Keratinocyte (primary cell): Measurements from ENCODE around the gene SLC19A1. TPM values are rescaled to one million over a fixed set of nuclear protein-coding genes. Genes with fewer than 3 reads are reported as not detected.

Experiments
- DNase-seq: peaks from one replicate; pipeline ENCODE4 v3.0.0-alpha.2; 2011; ENCODE audit warnings: low read depth, missing footprints, low spot score
- FAIRE-seq: peaks from 2 replicates; lab custom pipeline; 2011; peaks lifted over from hg19 to GRCh38; lab: Jason Lieb, UNC
- H2AFZ ChIP-seq: 2 replicates; pipeline ENCODE4 v1.6.0; 2012; ENCODE audit warnings: low read length, control low read depth, inconsistent platforms; ENCODE audit not compliant: control insufficient read depth
- H3K27ac ChIP-seq: 2 replicates; pipeline ENCODE4 v1.5.1; 2011; ENCODE audit warnings: low read length; ENCODE audit not compliant: control insufficient read depth, insufficient read depth
- H3K27me3 ChIP-seq: 3 replicates; pipeline ENCODE4 v1.6.0; 2011; ENCODE audit warnings: low read length; ENCODE audit not compliant: control insufficient read depth, insufficient read depth; ENCODE audit errors: extremely low read depth
- H3K36me3 ChIP-seq, 2 experiments: 2 replicates in 1 of 2; 3 replicates in 1 of 2; pipeline ENCODE4 v1.5.1; 2011; ENCODE audit warnings: low read length in 2 of 2, mild to moderate bottlenecking in 1 of 2; ENCODE audit not compliant: control insufficient read depth in 2 of 2, insufficient read depth in 2 of 2; ENCODE audit errors: extremely low read depth in 1 of 2
- H3K4me1 ChIP-seq: 3 replicates; pipeline ENCODE4 v1.5.1; 2011; ENCODE audit warnings: low read length; ENCODE audit not compliant: control insufficient read depth, insufficient read depth; ENCODE audit errors: extremely low read depth
- H3K4me2 ChIP-seq: 3 replicates; pipeline ENCODE4 v1.6.0; 2011; ENCODE audit warnings: low read depth, low read length; ENCODE audit not compliant: control insufficient read depth, insufficient read depth; ENCODE audit errors: extremely low read depth
- H3K4me3 ChIP-seq, 3 experiments: fragments of 200-600 bp in 1 of 3; sonication (generic) in 1 of 3; 2 replicates in 2 of 3; 3 replicates in 1 of 3; pipeline ENCODE4 v1.5.1; 2011 to 2016; ENCODE audit warnings: low read length in 3 of 3, mild to moderate bottlenecking in 3 of 3, control low read depth in 2 of 3, inconsistent platforms in 1 of 3, low read depth in 1 of 3, mixed read lengths in 1 of 3, mixed run types in 1 of 3, moderate library complexity in 1 of 3; ENCODE audit not compliant: control insufficient read depth in 2 of 3, insufficient read depth in 2 of 3; ENCODE audit errors: extremely low read depth in 1 of 3
- H3K79me2 ChIP-seq: 2 replicates; pipeline ENCODE4 v1.6.0; 2012; ENCODE audit warnings: low read length; ENCODE audit not compliant: control insufficient read depth, insufficient read depth
- H3K9ac ChIP-seq: 3 replicates; pipeline ENCODE4 v1.6.0; 2011; ENCODE audit warnings: low read length; ENCODE audit not compliant: control insufficient read depth, insufficient read depth; ENCODE audit errors: extremely low read depth
- H3K9me1 ChIP-seq: 3 replicates; pipeline ENCODE4 v1.6.0; 2011; ENCODE audit warnings: low read length; ENCODE audit not compliant: control insufficient read depth, insufficient read depth; ENCODE audit errors: extremely low read depth
- H3K9me3 ChIP-seq: 2 replicates; pipeline ENCODE4 v1.5.1; 2012; ENCODE audit warnings: low read depth, low read length; ENCODE audit not compliant: control insufficient read depth
- H4K20me1 ChIP-seq: 3 replicates; pipeline ENCODE4 v1.6.0; 2011; ENCODE audit warnings: low read length; ENCODE audit not compliant: control insufficient read depth, insufficient read depth; ENCODE audit errors: extremely low read depth
- EZH2 ChIP-seq: IDR thresholded peaks from one replicate; pipeline ENCODE4 v1.6.1; 2012; ENCODE audit warnings: inconsistent platforms, mild to moderate bottlenecking, low read length, moderate library complexity
- dilution Hi-C: fragments of 300-500 bp; cut with MboI; formaldehyde crosslinking; loops from one replicate; pipeline ENCODE4 v1.7.0; 2020; ENCODE audit warnings: low sequenced_read_pairs; ENCODE audit not compliant: extremely low pct_ligation_motif_present
- polyA plus RNA-seq, 5 experiments: library from polyadenylated mRNA; depleted of rRNA in 3 of 5; stranded (reverse) in 3 of 5; stranded (forward) in 1 of 5; unstranded in 1 of 5; fragments of >200 nt; gene quantifications; 1 replicate in 1 of 5; 2 replicates in 3 of 5; 3 replicates in 1 of 5; pipeline versions ENCODE4 v1.2.1 to v1.2.3, GENCODE V29; 2011 to 2012; ENCODE audit warnings: missing spikeins in 2 of 5, low read depth in 1 of 5, low replicate concordance in 1 of 5
- TF ChIP-seq, protein P1 (sequence below), 3 experiments: IDR thresholded peaks in 1 of 3; conservative IDR thresholded peaks in 1 of 3; optimal IDR thresholded peaks in 1 of 3; 2 replicates in 2 of 3; 3 replicates in 1 of 3; pipeline versions ENCODE3 to v1.5.1; 2011; ENCODE audit warnings: low read length in 3 of 3, mild to moderate bottlenecking in 3 of 3, moderate library complexity in 2 of 3, control low read depth in 1 of 3, inconsistent platforms in 1 of 3; ENCODE audit not compliant: insufficient read depth in 2 of 3; ENCODE audit errors: extremely low read depth in 1 of 3

The SLC19A1 gene
- polyA plus RNA-seq, 1 donor (not counting 4 experiments of a cell fraction or from before 2014, with no cell fraction given), result 3.8 TPM

DNA sequence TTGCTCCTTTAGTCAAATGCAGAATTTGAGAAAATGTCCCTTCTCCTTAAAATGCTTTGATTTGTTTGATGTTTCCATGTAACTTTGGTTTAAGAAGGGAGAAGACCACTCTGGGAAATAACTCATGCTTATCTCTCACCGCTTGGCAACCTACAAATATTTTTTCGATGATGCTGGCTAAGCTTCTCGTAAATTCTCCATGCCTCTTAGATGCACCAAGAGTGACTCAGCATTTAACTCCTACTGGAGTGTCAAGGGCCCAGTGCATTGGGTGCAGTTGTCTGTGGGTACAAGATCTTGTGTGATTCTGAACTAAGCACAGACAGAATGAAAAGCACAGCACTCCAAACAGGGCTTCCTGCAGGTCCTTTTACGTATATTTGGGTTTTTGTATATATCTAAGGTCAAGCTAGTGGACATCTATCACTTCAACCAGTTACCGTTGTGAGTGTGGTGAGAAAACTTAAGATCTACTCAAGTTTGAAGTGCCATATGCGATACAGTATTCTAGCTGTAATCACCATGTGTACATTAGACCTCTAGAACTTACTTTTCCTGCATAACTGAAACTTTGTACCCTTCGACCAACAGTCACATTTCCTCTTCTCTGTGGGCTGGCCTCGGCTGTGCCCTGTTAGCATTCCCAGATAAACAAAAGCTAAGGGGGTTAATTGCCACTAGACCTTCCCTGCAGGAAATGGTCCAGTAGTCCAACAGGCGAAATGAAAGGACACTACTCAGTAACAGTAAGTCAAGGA lies 81.5 kb downstream of the SLC19A1 start:
- Histone ChIP-seq H3K27me3 (no peaks in the 10 kb centered on the region), H4K20me1 (no peaks in the 10 kb centered on the region), H3K4me3 (no peak overlapping the region), H2AFZ (no peak overlapping the region), H3K79me2 (peaks cover under 1% of the 10 kb centered on the region), H3K4me1 (no peaks in the 10 kb centered on the region), H3K9me1 (no peaks in the 10 kb centered on the region), H3K4me2 (no peak overlapping the region), H3K27ac (no peak overlapping the region), H3K9ac (no peak overlapping the region), H3K36me3 (peaks cover 0 to 3% of the 10 kb centered on the region in 2 experiments), H3K9me3 (no peaks in the 10 kb centered on the region)
- FAIRE-seq, result peak; percentile 44
- dilution Hi-C loops, result no loop called here
- DNase-seq, result no peak
- TF ChIP-seq, protein P1, sequence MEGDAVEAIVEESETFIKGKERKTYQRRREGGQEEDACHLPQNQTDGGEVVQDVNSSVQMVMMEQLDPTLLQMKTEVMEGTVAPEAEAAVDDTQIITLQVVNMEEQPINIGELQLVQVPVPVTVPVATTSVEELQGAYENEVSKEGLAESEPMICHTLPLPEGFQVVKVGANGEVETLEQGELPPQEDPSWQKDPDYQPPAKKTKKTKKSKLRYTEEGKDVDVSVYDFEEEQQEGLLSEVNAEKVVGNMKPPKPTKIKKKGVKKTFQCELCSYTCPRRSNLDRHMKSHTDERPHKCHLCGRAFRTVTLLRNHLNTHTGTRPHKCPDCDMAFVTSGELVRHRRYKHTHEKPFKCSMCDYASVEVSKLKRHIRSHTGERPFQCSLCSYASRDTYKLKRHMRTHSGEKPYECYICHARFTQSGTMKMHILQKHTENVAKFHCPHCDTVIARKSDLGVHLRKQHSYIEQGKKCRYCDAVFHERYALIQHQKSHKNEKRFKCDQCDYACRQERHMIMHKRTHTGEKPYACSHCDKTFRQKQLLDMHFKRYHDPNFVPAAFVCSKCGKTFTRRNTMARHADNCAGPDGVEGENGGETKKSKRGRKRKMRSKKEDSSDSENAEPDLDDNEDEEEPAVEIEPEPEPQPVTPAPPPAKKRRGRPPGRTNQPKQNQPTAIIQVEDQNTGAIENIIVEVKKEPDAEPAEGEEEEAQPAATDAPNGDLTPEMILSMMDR (optimal IDR thresholded peaks at IDR 0.05 in 1 of 3, IDR thresholded peaks at IDR 0.05 in 1 of 3, conservative IDR thresholded peaks at IDR 0.05 in 1 of 3; ENCODE audit: extremely low read depth in 1 of 3, insufficient read depth in 2 of 3, low read length in 3 of 3), result no peak
- no peak for TF ChIP-seq EZH2

DNA sequence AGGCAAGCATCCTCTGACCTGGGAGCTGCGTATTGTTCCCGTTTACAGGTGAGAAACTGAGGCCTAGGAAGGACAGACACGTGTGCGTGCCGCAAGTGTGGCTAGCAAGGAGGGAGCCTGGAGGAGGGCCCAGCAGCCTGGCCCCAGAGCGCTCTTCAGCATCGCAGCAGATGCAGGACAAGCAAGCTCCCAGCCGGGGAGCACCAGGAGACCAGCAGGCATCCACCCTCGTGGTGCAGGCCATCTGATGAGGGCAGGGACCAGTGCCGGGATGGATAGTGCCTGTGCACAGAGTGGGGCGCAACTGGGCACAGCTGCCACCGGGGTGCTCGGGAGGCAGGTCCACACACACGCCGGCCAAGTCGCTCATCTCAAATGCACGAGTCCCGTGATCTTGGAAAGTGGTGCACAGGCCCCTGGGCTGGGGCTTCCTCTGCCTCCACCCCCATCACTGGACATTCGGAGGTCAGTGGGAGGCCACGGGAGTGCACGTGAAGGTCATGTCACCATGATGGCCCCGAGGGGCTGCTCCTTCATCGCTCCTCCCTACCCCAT lies 82.2 kb downstream of the SLC19A1 start:
- Histone ChIP-seq H2AFZ (no peak overlapping the region), H3K27me3 (no peaks in the 10 kb centered on the region), H3K79me2 (peaks cover 3% of the 10 kb centered on the region), H4K20me1 (peaks cover 4% of the 10 kb centered on the region), H3K4me3 (no peak overlapping the region), H3K9me3 (no peaks in the 10 kb centered on the region), H3K4me2 (no peak overlapping the region), H3K36me3 (peaks cover 0 to 3% of the 10 kb centered on the region in 2 experiments), H3K27ac (no peak overlapping the region), H3K9me1 (no peaks in the 10 kb centered on the region), H3K4me1 (peaks cover 5% of the 10 kb centered on the region), H3K9ac (no peak overlapping the region)
- FAIRE-seq (no peak), DNase-seq (no peak)
- TF ChIP-seq, protein P1 (optimal IDR thresholded peaks at IDR 0.05 in 1 of 3, IDR thresholded peaks at IDR 0.05 in 1 of 3, conservative IDR thresholded peaks at IDR 0.05 in 1 of 3; ENCODE audit: extremely low read depth in 1 of 3, insufficient read depth in 2 of 3, low read length in 3 of 3), result no peak
- TF ChIP-seq EZH2, result no peak
- dilution Hi-C loops, result no loop called here
